ENCODE data around the gene ELANE.
A peak's percentile ranks its signal among the peaks of the same experiment; 100 is the strongest.
"Not testable (repeated sequence)": the region's sequence is repeated elsewhere in the genome, so short reads cannot be mapped to it uniquely, and the experiment has no call there.

Gene ELANE

GRCh38 chr19:890831-891230, 38.7 kb downstream of the ELANE start (continued):
- no peak for TF ChIP-seq ZFP3 (CRISPR knock-in tag; IDR thresholded peaks at IDR 0.05)

GRCh38 chr19:891421-892200, 39.5 kb downstream of the ELANE start:
- ATAC-seq: not testable (repeated sequence)

- no peak; the same call in 2 of the 3 replicates for ATAC-seq
Observed at GRCh38 chr19:892243-892893, 40.3 kb downstream of the ELANE start.

GRCh38 chr19:892894-893689, 41.0 kb downstream of the ELANE start, which contains the start of the genes MED16 and RNU6-9:
Gene MED16, minus strand, starts transcription at chr19:893187. Its CDS starts 2,056 bp downstream, at chr19:891131.
Gene RNU6-9, plus strand, starts transcription at chr19:893484.
- ATAC-seq: peak; percentile 95
- no peak for TF ChIP-seq ESRRG (CRISPR knock-in tag; IDR thresholded peaks at IDR 0.05)
- no peak for TF ChIP-seq CSDC2 (CRISPR knock-in tag; IDR thresholded peaks at IDR 0.05)
- TF ChIP-seq TOX (CRISPR knock-in tag; IDR thresholded peaks at IDR 0.05; ENCODE audit: borderline replicate concordance): no peak
- TF ChIP-seq ARNTL (CRISPR knock-in tag; IDR thresholded peaks at IDR 0.05; ENCODE audit: borderline replicate concordance, low read depth): no peak
- TF ChIP-seq ZC3H10 (CRISPR knock-in tag; IDR thresholded peaks at IDR 0.05): no peak
- TF ChIP-seq ZNF70 (CRISPR knock-in tag; IDR thresholded peaks at IDR 0.05): no peak
- no peak for TF ChIP-seq ZNF565 (CRISPR knock-in tag; conservative IDR thresholded peaks at IDR 0.05; ENCODE audit: low read depth)
- no peak for TF ChIP-seq CREB5 (CRISPR knock-in tag; IDR thresholded peaks at IDR 0.05; ENCODE audit: low read depth)
- no peak for TF ChIP-seq ZFP30 (CRISPR knock-in tag; IDR thresholded peaks at IDR 0.05)
- no peak for TF ChIP-seq PATZ1 (CRISPR knock-in tag; IDR thresholded peaks at IDR 0.05; ENCODE audit: borderline replicate concordance)
- no peak for TF ChIP-seq BACH2 (CRISPR knock-in tag; IDR thresholded peaks at IDR 0.05; ENCODE audit: borderline replicate concordance)
- no peak for TF ChIP-seq ZNF8 (CRISPR knock-in tag; IDR thresholded peaks at IDR 0.05)
- no peak for TF ChIP-seq TCF4 (CRISPR knock-in tag; IDR thresholded peaks at IDR 0.05; ENCODE audit: borderline replicate concordance)
- no peak for TF ChIP-seq ISL1 (CRISPR knock-in tag; IDR thresholded peaks at IDR 0.05)
- no peak for TF ChIP-seq TSHZ2 (CRISPR knock-in tag; IDR thresholded peaks at IDR 0.05)

More at GRCh38 chr19:892243-892893, 40.3 kb downstream of the ELANE start:
- TF ChIP-seq RARB (CRISPR knock-in tag; IDR thresholded peaks at IDR 0.05) (no peak), TSHZ2 (CRISPR knock-in tag; IDR thresholded peaks at IDR 0.05) (no peak), TOX (CRISPR knock-in tag; IDR thresholded peaks at IDR 0.05; ENCODE audit: borderline replicate concordance) (no peak), ZNF8 (CRISPR knock-in tag; IDR thresholded peaks at IDR 0.05) (no peak), CSDC2 (CRISPR knock-in tag; IDR thresholded peaks at IDR 0.05) (no peak), BACH2 (CRISPR knock-in tag; IDR thresholded peaks at IDR 0.05; ENCODE audit: borderline replicate concordance) (no peak), SNAI2 (CRISPR knock-in tag; IDR thresholded peaks at IDR 0.05) (no peak), ZNF565 (CRISPR knock-in tag; conservative IDR thresholded peaks at IDR 0.05; ENCODE audit: low read depth) (no peak), ISL1 (CRISPR knock-in tag; IDR thresholded peaks at IDR 0.05) (no peak), ZNF70 (CRISPR knock-in tag; IDR thresholded peaks at IDR 0.05) (no peak), OSR1 (CRISPR knock-in tag; IDR thresholded peaks at IDR 0.05) (no peak), ARNTL (CRISPR knock-in tag; IDR thresholded peaks at IDR 0.05; ENCODE audit: borderline replicate concordance, low read depth) (no peak)

Data from SK-N-SH treated with all-trans-retinoic acid at 6 μM for 48 hours (cell line).